HEK293T (cell line): ENCODE results near the gene NEMP1.
"Not testable (repeated sequence)": the region's sequence is repeated elsewhere in the genome, so short reads cannot be mapped to it uniquely, and the experiment has no call there.

Source experiments
- CTCF ChIA-PET: fragments of 350-600 bp; formaldehyde crosslinking; extraction: SDS; loops from one replicate; lab custom pipeline; 2021; ENCODE audit warnings: antibody characterized with exemption, inconsistent platforms; lab: Yijun Ruan, JAX
- POLR2A ChIA-PET: fragments of 350-600 bp; formaldehyde crosslinking; extraction: SDS; loops from one replicate; lab custom pipeline; 2020; ENCODE audit warnings: antibody characterized with exemption, inconsistent platforms; lab: Yijun Ruan, JAX
- DNase-seq: peaks from one replicate; pipeline ENCODE4 v3.0.0; 2012; ENCODE audit warnings: mixed read lengths; ENCODE audit errors: extremely low spot score
- ARNT ChIP-seq: fragments of 450-650 bp; IDR thresholded peaks from 2 replicates; pipeline ENCODE4 v1.6.1; 2017; ENCODE audit warnings: mild to moderate bottlenecking
- BHLHE40 ChIP-seq: fragments of 450-650 bp; IDR thresholded peaks from 2 replicates; pipeline ENCODE4 v1.6.1; 2016; ENCODE audit warnings: mild to moderate bottlenecking, moderate library complexity, borderline replicate concordance
- CTBP1 ChIP-seq: fragments of 450-650 bp; IDR thresholded peaks from 2 replicates; pipeline ENCODE4 v1.6.1; 2016; ENCODE audit warnings: borderline replicate concordance
- ELF4 ChIP-seq: fragments of 450-650 bp; IDR thresholded peaks from 2 replicates; pipeline ENCODE4 v1.6.1; 2017; ENCODE audit warnings: antibody characterized with exemption
- FOXA1 ChIP-seq: fragments of 450-650 bp; IDR thresholded peaks from 2 replicates; pipeline ENCODE4 v1.6.1; 2016; ENCODE audit warnings: mild to moderate bottlenecking
- FOXK2 ChIP-seq: fragments of 450-650 bp; IDR thresholded peaks from 2 replicates; pipeline ENCODE4 v1.6.1; 2016; ENCODE audit warnings: mild to moderate bottlenecking
- FOXM1 ChIP-seq: fragments of 450-650 bp; IDR thresholded peaks from 2 replicates; pipeline ENCODE4 v1.6.1; 2017; ENCODE audit warnings: mild to moderate bottlenecking, borderline replicate concordance
- HDGF ChIP-seq: fragments of 450-650 bp; IDR thresholded peaks from 2 replicates; pipeline ENCODE4 v1.6.1; 2017; ENCODE audit warnings: antibody characterized with exemption, borderline replicate concordance
- L3MBTL2 ChIP-seq: fragments of 450-650 bp; conservative IDR thresholded peaks from 2 replicates; pipeline ENCODE4 v1.6.1; 2016; ENCODE audit warnings: mild to moderate bottlenecking
- LEF1 ChIP-seq: fragments of 450-650 bp; IDR thresholded peaks from 2 replicates; pipeline ENCODE4 v1.6.1; 2017; ENCODE audit warnings: mild to moderate bottlenecking, borderline replicate concordance
- NFRKB ChIP-seq: fragments of 450-650 bp; IDR thresholded peaks from 2 replicates; pipeline ENCODE4 v1.6.1; 2016; ENCODE audit warnings: mild to moderate bottlenecking, moderate library complexity
- PKNOX1 ChIP-seq: fragments of 450-650 bp; IDR thresholded peaks from 2 replicates; pipeline ENCODE4 v1.6.1; 2016
- SP1 ChIP-seq: fragments of 450-650 bp; IDR thresholded peaks from 2 replicates; pipeline ENCODE4 v1.6.1; 2017
- SUZ12 ChIP-seq: fragments of 450-650 bp; IDR thresholded peaks from 2 replicates; pipeline ENCODE4 v1.6.1; 2016; ENCODE audit warnings: mild to moderate bottlenecking
- TARDBP ChIP-seq: fragments of 450-650 bp; IDR thresholded peaks from 2 replicates; pipeline ENCODE4 v1.6.1; 2016
- ZNF384 ChIP-seq: fragments of 450-650 bp; IDR thresholded peaks from 2 replicates; pipeline ENCODE4 v1.6.1; 2016

The NEMP1 gene

GRCh38 chr12:57019983-57020719, 58.4 kb downstream of the NEMP1 start:
- CTCF ChIA-PET: interaction anchor here (1.2 to 1.9 kb wide), 3 partner anchors 9 to 156 kb away, joined by 3 to 5 read pairs (median 4); no protein-coding TSS in a partner anchor
- no peak for DNase-seq
- no peak for TF ChIP-seq BHLHE40
- no peak for TF ChIP-seq SUZ12
- POLR2A ChIA-PET: no interaction called here

GRCh38 chr12:57018906-57019305, 59.7 kb downstream of the NEMP1 start:
- CTCF ChIA-PET: interaction anchor here (0.6 to 1.9 kb wide), 2 partner anchors 157 to 265 kb away, joined by 3 to 4 read pairs; no protein-coding TSS in a partner anchor
- DNase-seq: no peak
- POLR2A ChIA-PET: interaction anchor here (1.0 to 1.1 kb wide), 2 partner anchors 60 to 93 kb away, joined by 4 to 6 read pairs; partner anchors contain the start of gene STAT6
- TF ChIP-seq SP1: no peak
- no peak for TF ChIP-seq ZNF384
- TF ChIP-seq TARDBP: no peak
- no peak for TF ChIP-seq ELF4

- 0 out of 2 replicates have a peak, but pooled peaks have one; percentile 48 for TF ChIP-seq ZNF384
- ChIA-PET CTCF (interaction anchor here (0.6 to 1.9 kb wide), 6 partner anchors 10 to 264 kb away, joined by 3 to 7 read pairs (median 4); no protein-coding TSS in a partner anchor), POLR2A (interaction anchor here (1.0 to 1.1 kb wide), 2 partner anchors 61 to 94 kb away, joined by 4 to 6 read pairs; partner anchors contain the start of gene STAT6)
- DNase-seq: not testable (repeated sequence)
Measured at GRCh38 chr12:57018353-57018752, 60.2 kb downstream of the NEMP1 start.

GRCh38 chr12:57016348-57016747, 62.2 kb downstream of the NEMP1 start, which contains the start of gene TAC3:
Gene TAC3, minus strand, starts transcription at chr12:57016529. Its CDS starts 732 bp downstream, at chr12:57015797.
- POLR2A ChIA-PET: interaction anchor here (0.6 to 1.2 kb wide), 4 partner anchors 36 to 95 kb away, joined by 3 to 4 read pairs (median 3); partner anchors contain the start of genes NAB2 and STAT6
- DNase-seq: no peak

GRCh38 chr12:57012600-57013465, 65.8 kb downstream of the NEMP1 start:
- no peak for DNase-seq
- CTCF ChIA-PET: interaction anchor here (0.5 kb wide), 1 partner anchor 62 kb away, joined by 4 read pairs; no protein-coding TSS in a partner anchor
- POLR2A ChIA-PET: no interaction called here
- TF ChIP-seq TARDBP (no peak), ZNF384 (no peak), SUZ12 (no peak), BHLHE40 (no peak), ARNT (no peak), SP1 (no peak), PKNOX1 (no peak), NFRKB (no peak), ELF4 (no peak), FOXM1 (no peak), CTBP1 (no peak), FOXK2 (no peak)

More at GRCh38 chr12:57016348-57016747, 62.2 kb downstream of the NEMP1 start, which contains the start of gene TAC3:
- TF ChIP-seq LEF1 (no peak), SUZ12 (no peak), BHLHE40 (no peak), FOXM1 (no peak), HDGF (no peak), PKNOX1 (no peak), ZNF384 (no peak), ELF4 (no peak), NFRKB (no peak), L3MBTL2 (no peak), ARNT (no peak), FOXA1 (no peak), SP1 (no peak), CTBP1 (no peak)
- CTCF ChIA-PET: interaction anchor here (1.2 kb wide), 1 partner anchor 8 kb away, joined by 5 read pairs; no protein-coding TSS in a partner anchor

GRCh38 chr12:57011438-57012424, 66.9 kb downstream of the NEMP1 start:
- CTCF ChIA-PET: interaction anchor here (1.1 to 1.4 kb wide), 4 partner anchors 8 to 165 kb away, joined by 3 to 11 read pairs (median 4); partner anchors contain the start of gene STAT6
- POLR2A ChIA-PET: interaction anchor here (1.0 to 1.7 kb wide), 4 partner anchors 54 to 286 kb away, joined by 3 to 11 read pairs (median 4); partner anchors contain the start of genes NACA, NEMP1 and STAT6

More at GRCh38 chr12:57011438-57012424, 66.9 kb downstream of the NEMP1 start:
- TF ChIP-seq FOXK2 (no peak), FOXM1 (no peak), BHLHE40 (no peak), SP1 (no peak), FOXA1 (no peak), L3MBTL2 (no peak), NFRKB (no peak), ELF4 (no peak), PKNOX1 (no peak), LEF1 (no peak), TARDBP (no peak), HDGF (no peak)
- DNase-seq: no peak
